ENCODE data around the gene PCNX2. TPM values are rescaled to one million over a fixed set of nuclear protein-coding genes. Genes with fewer than 3 reads are reported as not detected.

PCNX2 gene
- total RNA-seq, 2 experiments from 2014 or later = 25.0 to 29.8 TPM

- peaks cover 60% of the 10 kb centered on the region for H3K36me3 Mint-ChIP-seq (ENCODE audit: low read depth)
- H3K4me1 Mint-ChIP-seq = peaks cover 49% of the 10 kb centered on the region
- DNase-seq = no peak
- H3K27ac Mint-ChIP-seq = peak overlapping the region; percentile 19
- H3K4me3 Mint-ChIP-seq = no peak overlapping the region
- H3K27me3 Mint-ChIP-seq = no peaks in the 10 kb centered on the region
- CTCF ChIA-PET = interaction anchor here (0.9 kb wide), 1 partner anchor 10 kb away, joined by 3 read pairs; no protein-coding TSS in a partner anchor
- H3K9me3 Mint-ChIP-seq = peaks cover 2% of the 10 kb centered on the region
- POLR2A ChIA-PET = interaction anchor here (0.6 kb wide), 1 partner anchor 339 kb away, joined by 3 read pairs; no protein-coding TSS in a partner anchor
Observed at GRCh38 chr1:232965124-232965911, 330.2 kb downstream of the PCNX2 start.

- H3K27ac Mint-ChIP-seq = no peak overlapping the region
- H3K4me1 Mint-ChIP-seq = peaks cover 45% of the 10 kb centered on the region
- ChIA-PET POLR2A (no interaction called here), CTCF (no interaction called here)
- no peaks in the 10 kb centered on the region for H3K27me3 Mint-ChIP-seq
- H3K36me3 Mint-ChIP-seq (ENCODE audit: low read depth) = peaks cover 56% of the 10 kb centered on the region
- H3K4me3 Mint-ChIP-seq = no peak overlapping the region
- no peak for DNase-seq
- peaks cover 2% of the 10 kb centered on the region for H3K9me3 Mint-ChIP-seq
Observed at GRCh38 chr1:232964601-232965000, 330.9 kb downstream of the PCNX2 start.

- Mint-ChIP-seq H3K27me3 (no peaks in the 10 kb centered on the region), H3K36me3 (ENCODE audit: low read depth) (peaks cover 56% of the 10 kb centered on the region), H3K4me1 (peaks cover 29% of the 10 kb centered on the region), H3K4me3 (no peak overlapping the region), H3K9me3 (peaks cover 10% of the 10 kb centered on the region), H3K27ac (no peak overlapping the region)
- ChIA-PET CTCF (interaction anchor here (0.5 to 1.2 kb wide), 2 partner anchors 12 to 16 kb away, joined by 3 read pairs; no protein-coding TSS in a partner anchor), POLR2A (no interaction called here)
- no peak for DNase-seq
Observed at GRCh38 chr1:232962761-232963745, 332.5 kb downstream of the PCNX2 start.

GRCh38 chr1:232958067-232958466 lies 337.5 kb downstream of the PCNX2 start:
- peaks cover 64% of the 10 kb centered on the region for H3K36me3 Mint-ChIP-seq (ENCODE audit: low read depth)
- peaks cover 16% of the 10 kb centered on the region for H3K4me1 Mint-ChIP-seq
- H3K9me3 Mint-ChIP-seq = peaks cover 14% of the 10 kb centered on the region
- ChIA-PET POLR2A (no interaction called here), CTCF (no interaction called here)
- H3K4me3 Mint-ChIP-seq = no peak overlapping the region
- DNase-seq = no peak
- H3K27me3 Mint-ChIP-seq = no peaks in the 10 kb centered on the region
- H3K27ac Mint-ChIP-seq = no peak overlapping the region

- Mint-ChIP-seq H3K4me1 (peaks cover 30% of the 10 kb centered on the region), H3K27ac (no peak overlapping the region), H3K36me3 (ENCODE audit: low read depth) (peaks cover 67% of the 10 kb centered on the region), H3K27me3 (no peaks in the 10 kb centered on the region), H3K9me3 (peaks cover 14% of the 10 kb centered on the region), H3K4me3 (no peak overlapping the region)
- ChIA-PET CTCF (no interaction called here), POLR2A (no interaction called here)
- DNase-seq = no peak
Observed at GRCh38 chr1:232956081-232956480, 339.4 kb downstream of the PCNX2 start.

GRCh38 chr1:232954594-232955365 lies 340.7 kb downstream of the PCNX2 start:
- CTCF ChIA-PET = interaction anchor here (0.6 kb wide), 1 partner anchor 11 kb away, joined by 3 read pairs; no protein-coding TSS in a partner anchor

GRCh38 chr1:232952514-232953499 lies 342.7 kb downstream of the PCNX2 start:
- peak overlapping the region; percentile 71 for H3K27ac Mint-ChIP-seq
- no peaks in the 10 kb centered on the region for H3K27me3 Mint-ChIP-seq
- peaks cover 41% of the 10 kb centered on the region for H3K36me3 Mint-ChIP-seq (ENCODE audit: low read depth)
- peak overlapping the region; percentile 97 for H3K4me3 Mint-ChIP-seq
- H3K9me3 Mint-ChIP-seq = peaks cover 8% of the 10 kb centered on the region
- DNase-seq = peak; percentile 24
- peaks cover 47% of the 10 kb centered on the region for H3K4me1 Mint-ChIP-seq
- ChIA-PET CTCF (interaction anchor here (0.6 to 1.6 kb wide), 8 partner anchors 8 to 734 kb away, joined by 3 to 6 read pairs (median 3); no protein-coding TSS in a partner anchor), POLR2A (interaction anchor here (1.5 kb wide), 1 partner anchor 29 kb away, joined by 6 read pairs; no protein-coding TSS in a partner anchor)

More at GRCh38 chr1:232954594-232955365, 340.7 kb downstream of the PCNX2 start:
- H3K4me3 Mint-ChIP-seq = no peak overlapping the region
- no peak for DNase-seq
- POLR2A ChIA-PET = no interaction called here
- peaks cover 59% of the 10 kb centered on the region for H3K36me3 Mint-ChIP-seq (ENCODE audit: low read depth)
- H3K4me1 Mint-ChIP-seq = peaks cover 39% of the 10 kb centered on the region
- no peak overlapping the region for H3K27ac Mint-ChIP-seq
- H3K9me3 Mint-ChIP-seq = peaks cover 15% of the 10 kb centered on the region
- H3K27me3 Mint-ChIP-seq = no peaks in the 10 kb centered on the region

GRCh38 chr1:232951605-232952004 lies 343.9 kb downstream of the PCNX2 start:
- H3K4me1 Mint-ChIP-seq = peaks cover 47% of the 10 kb centered on the region
- CTCF ChIA-PET = interaction anchor here (0.6 to 1.3 kb wide), 5 partner anchors 11 to 732 kb away, joined by 3 to 6 read pairs (median 3); no protein-coding TSS in a partner anchor
- POLR2A ChIA-PET = interaction anchor here (1.5 kb wide), 1 partner anchor 28 kb away, joined by 6 read pairs; no protein-coding TSS in a partner anchor
- H3K4me3 Mint-ChIP-seq = peak overlapping the region; percentile 97
- peak overlapping the region; percentile 94 for H3K27ac Mint-ChIP-seq
- DNase-seq = no peak
- peaks cover 31% of the 10 kb centered on the region for H3K36me3 Mint-ChIP-seq (ENCODE audit: low read depth)
- no peaks in the 10 kb centered on the region for H3K27me3 Mint-ChIP-seq
- peaks cover 5% of the 10 kb centered on the region for H3K9me3 Mint-ChIP-seq

- DNase-seq = peak; percentile 34
- H3K27me3 Mint-ChIP-seq = no peaks in the 10 kb centered on the region
- H3K36me3 Mint-ChIP-seq (ENCODE audit: low read depth) = peaks cover 29% of the 10 kb centered on the region
- H3K9me3 Mint-ChIP-seq = peaks cover 5% of the 10 kb centered on the region
- POLR2A ChIA-PET = interaction anchor here (1.5 kb wide), 1 partner anchor 27 kb away, joined by 6 read pairs; no protein-coding TSS in a partner anchor
- peak overlapping the region; percentile 94 for H3K27ac Mint-ChIP-seq
- H3K4me1 Mint-ChIP-seq = peaks cover 46% of the 10 kb centered on the region
- H3K4me3 Mint-ChIP-seq = peak overlapping the region; percentile 97
- CTCF ChIA-PET = interaction anchor here (0.7 to 0.9 kb wide), 2 partner anchors 11 to 28 kb away, joined by 3 read pairs; no protein-coding TSS in a partner anchor
Observed at GRCh38 chr1:232951180-232951579, 344.3 kb downstream of the PCNX2 start.

- Mint-ChIP-seq H3K4me3 (peak within 1 kb of the TSS; percentile 97), H3K27ac (peak within 1 kb of the TSS; percentile 94), H3K4me1 (peaks cover 46% of the 10 kb centered on the region), H3K27me3 (no peaks in the 10 kb centered on the region), H3K36me3 (ENCODE audit: low read depth) (peaks cover 24% of the 10 kb centered on the region), H3K9me3 (peaks cover 5% of the 10 kb centered on the region)
- ChIA-PET POLR2A (interaction anchor here (1.5 kb wide), 1 partner anchor 27 kb away, joined by 6 read pairs; no protein-coding TSS in a partner anchor), CTCF (interaction anchor here (0.7 kb wide), 1 partner anchor 29 kb away, joined by 3 read pairs; no protein-coding TSS in a partner anchor)
- DNase-seq = peak; percentile 95
Observed at GRCh38 chr1:232950197-232951176, 345.0 kb downstream of the PCNX2 start, which contains the start of gene NTPCR. TSS of gene NTPCR (plus strand) at chr1:232950611. CDS start at chr1:232950711, 100 bp downstream.

Data from activated CD4-positive, alpha-beta T cell treated with anti-CD3 and anti-CD28 coated beads, Interleukin-2, amount 10 ng/mL, durations not matched to agents 7 days and 5 days (primary cell).